GM19239 (cell line): ENCODE results near the gene UBE2B.

ENCODE experiments used
- DNase-seq: peaks from one replicate; pipeline ENCODE4 v3.0.0; 2011; ENCODE audit warnings: low spot score; ENCODE audit not compliant: insufficient read length
- FAIRE-seq: peaks from 2 replicates; lab custom pipeline; 2011; peaks lifted over from hg19 to GRCh38; lab: Jason Lieb, UNC

Gene UBE2B

DNA sequence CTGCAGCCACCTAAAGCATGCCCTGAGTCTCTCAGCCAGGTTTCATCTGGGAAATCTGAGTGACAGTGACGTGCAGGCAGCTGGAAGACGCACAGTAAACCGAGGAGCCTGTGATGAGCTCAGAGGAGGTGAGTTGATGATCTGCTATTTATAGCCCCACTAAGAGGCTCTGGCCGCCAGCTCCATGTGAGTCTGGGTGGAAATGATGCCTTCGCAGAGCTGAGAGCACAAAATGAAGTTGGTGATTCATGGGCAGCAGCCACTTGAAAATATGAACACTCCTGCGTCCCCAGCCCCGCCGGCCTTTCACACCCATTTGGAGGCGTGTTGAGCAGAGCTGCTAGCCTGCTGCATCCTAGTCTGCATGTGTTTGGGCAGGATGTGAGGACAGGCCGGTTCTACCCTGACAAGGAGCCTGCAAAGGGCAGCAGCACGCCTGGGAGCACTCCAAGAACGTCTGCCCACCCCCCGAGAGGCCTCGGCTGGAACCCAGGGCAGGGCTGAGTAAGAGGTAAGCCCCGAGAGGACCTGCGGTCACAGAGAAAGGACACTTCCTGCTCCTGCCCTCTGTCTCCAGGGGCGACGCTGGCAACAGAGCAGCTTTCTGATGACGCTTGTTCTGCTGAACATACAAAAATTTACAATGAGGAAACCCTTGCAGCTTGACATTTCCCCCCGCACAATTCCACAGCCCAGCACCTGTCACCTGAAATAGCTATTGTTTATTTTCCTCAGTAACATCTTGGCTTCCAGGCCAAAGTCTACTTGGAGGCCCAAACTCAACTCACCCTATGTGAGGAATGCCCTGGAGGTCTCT is 65.4 kb downstream of the UBE2B start:
- peak; percentile 54 for DNase-seq
- peak; percentile 87 for FAIRE-seq

DNA sequence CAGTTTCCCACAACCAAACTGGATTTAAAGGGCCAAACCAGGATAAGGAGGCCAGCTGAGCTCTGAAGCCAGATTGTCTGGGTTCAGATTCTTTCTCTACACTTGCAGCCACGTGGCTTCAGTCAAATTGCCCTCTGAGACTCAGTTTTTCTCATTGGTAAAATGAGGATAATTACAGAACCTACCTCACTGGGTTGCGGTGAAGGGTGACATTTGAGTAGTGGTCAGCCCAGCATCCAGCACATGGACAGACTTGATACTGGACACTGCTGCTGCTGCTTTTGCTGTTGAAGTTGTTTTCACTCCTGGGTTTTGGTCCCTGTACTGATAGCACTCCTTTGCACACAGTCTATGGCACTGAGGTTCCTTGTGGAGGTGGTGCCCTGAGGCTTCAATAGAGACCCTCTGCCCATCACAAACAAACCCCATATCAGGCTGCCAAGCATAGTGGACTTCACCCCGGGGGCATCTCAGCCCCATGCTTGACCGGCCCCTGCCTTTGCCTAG is 66.0 kb downstream of the UBE2B start:
- FAIRE-seq (no peak), DNase-seq (no peak)

DNA sequence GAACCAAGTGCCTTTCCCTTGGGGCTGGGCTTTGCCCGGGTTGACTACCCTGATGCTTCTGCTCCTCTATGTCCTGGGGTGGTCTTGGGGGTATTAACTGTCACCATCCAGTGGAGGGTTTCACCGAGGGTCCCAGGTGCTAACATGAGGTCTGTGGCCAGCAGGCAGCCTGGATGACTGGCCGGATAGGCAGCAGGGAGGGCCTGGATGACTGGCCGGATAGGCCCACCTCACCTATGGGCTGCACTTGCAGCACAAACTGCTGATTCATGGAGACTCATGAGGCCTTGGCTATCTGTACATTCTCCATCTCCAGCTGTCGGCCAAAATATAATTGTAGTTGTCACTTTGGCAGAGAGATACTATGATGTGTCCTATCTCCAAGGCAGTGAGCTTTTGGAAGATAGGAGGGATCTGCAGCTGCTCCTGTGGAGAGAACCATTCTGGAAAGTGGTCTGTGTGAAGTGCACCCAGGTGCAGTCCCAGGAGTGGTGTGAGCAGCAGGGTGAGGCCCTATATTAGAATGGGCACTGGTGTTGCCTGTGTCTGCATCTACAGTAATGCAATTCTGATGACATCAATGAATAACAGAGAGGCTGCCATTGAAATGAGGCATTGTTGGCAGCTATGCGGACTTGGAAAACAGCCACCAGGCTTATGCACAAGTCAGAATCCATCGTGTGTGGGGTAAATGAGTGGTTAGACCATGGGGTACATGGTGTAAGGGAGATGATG is 66.6 kb downstream of the UBE2B start:
- no peak for DNase-seq
- FAIRE-seq, result no peak

DNA sequence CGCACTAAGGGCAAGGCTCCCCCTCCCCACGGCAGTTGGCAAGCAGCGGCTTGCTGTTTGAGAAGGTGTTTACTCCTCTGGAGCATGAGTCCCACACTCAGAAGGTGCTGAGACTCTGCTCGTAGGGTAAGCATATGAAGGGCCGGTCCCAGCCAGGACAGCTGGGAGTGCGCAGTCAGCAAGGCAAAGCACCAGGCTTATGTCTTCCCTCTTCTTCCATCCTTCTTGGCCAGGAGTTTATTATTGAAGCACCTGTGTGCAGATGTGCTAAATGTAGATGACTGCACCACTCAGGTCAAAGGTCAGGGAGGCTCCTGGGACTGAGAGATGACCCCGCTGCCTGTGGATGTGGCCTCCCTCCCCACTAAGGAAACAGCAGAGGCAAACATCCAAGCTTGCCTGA is 67.4 kb downstream of the UBE2B start:
- FAIRE-seq (no peak), DNase-seq (no peak)

DNA sequence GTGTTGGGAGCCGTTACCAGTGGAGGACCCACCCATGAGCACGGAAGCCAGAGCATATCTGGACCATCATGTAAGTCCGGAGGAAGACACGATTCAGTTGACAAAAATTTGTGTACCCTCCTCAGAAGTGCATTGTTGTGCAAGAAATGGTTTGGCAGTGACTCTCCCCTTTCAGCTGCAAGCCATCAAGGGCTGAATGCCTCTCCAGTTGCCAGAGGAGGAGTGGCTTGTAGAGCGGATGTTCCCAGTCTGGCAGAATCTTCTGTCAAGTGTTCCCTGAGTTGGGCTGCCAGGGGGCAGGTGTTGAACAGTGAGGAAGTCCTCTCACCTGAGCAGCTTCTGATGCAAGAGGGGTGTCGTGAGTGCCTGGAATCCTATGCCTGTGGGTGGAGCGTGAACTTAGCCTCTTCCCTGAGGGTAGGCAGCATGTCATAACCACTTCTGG is 67.9 kb downstream of the UBE2B start:
- DNase-seq, result no peak

DNA sequence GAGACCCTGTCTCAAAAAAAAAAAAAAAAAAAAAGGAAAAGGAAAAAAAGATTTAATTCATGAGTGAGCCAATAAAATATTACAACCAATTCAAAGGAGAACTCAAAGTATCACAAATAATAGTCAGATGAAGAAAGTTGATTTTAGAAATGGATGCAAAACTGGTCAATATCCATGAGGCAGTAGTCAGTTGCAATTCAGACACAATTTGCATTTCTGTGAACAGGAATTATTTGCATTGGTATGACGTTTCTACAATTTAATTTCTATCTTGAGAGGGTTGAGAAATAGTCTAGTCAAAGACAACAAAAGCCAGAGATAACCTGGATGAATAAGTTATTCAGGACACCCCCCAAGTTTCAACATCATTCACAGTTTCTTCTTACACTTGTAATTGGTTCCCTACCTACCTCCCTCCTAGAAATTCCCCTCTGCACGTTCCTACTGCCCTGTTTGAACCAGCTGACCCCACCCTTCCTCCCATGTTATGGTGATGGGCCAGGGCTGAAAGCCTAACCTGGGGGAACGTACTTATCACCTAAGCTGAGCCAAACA is 68.9 kb downstream of the UBE2B start:
- DNase-seq (no peak), FAIRE-seq (no peak)

More for the DNA sequence above, 67.9 kb downstream of the UBE2B start:
- no peak for FAIRE-seq
